IPS DF 6.9 (cell line): ENCODE measurements around the gene HEYL.

ENCODE experiments used
- DNase-seq: peaks from one replicate; pipeline ENCODE4 v3.0.0-alpha.2; 2013; ENCODE audit warnings: low read depth, low spot score
- H3K27ac ChIP-seq: one replicate; pipeline ENCODE4 v1.5.1; 2013; ENCODE audit warnings: low read length, control low read depth
- H3K27me3 ChIP-seq: 2 replicates; pipeline ENCODE4 v1.6.1; 2013; ENCODE audit warnings: mild to moderate bottlenecking, low read length; ENCODE audit not compliant: control insufficient read depth, insufficient read depth
- H3K36me3 ChIP-seq: 2 replicates; pipeline ENCODE4 v1.6.1; 2013; ENCODE audit warnings: low read length; ENCODE audit not compliant: control insufficient read depth, insufficient read depth
- H3K4me1 ChIP-seq: 2 replicates; pipeline ENCODE4 v1.6.1; 2013; ENCODE audit warnings: low read length; ENCODE audit not compliant: control insufficient read depth, insufficient read depth
- H3K4me3 ChIP-seq: 2 replicates; pipeline ENCODE4 v1.5.1; 2013; ENCODE audit warnings: mild to moderate bottlenecking, low read length
- H3K9me3 ChIP-seq: 2 replicates; pipeline ENCODE4 v1.6.1; 2013; ENCODE audit warnings: low read length, inconsistent platforms; ENCODE audit not compliant: control insufficient read depth, insufficient read depth
- WGBS: extraction: QIAGEN DNeasy Blood & Tissue Kit; methylation state at CpG from one replicate; pipeline ENCODE4 v1.1.7; 2013; ENCODE audit warnings: mixed read lengths, missing lambda C conversion rate; ENCODE audit not compliant: insufficient read length, insufficient coverage; 5-methylcytosine and 5-hydroxymethylcytosine counted together

HEYL gene

GRCh38 chr1:39668894-39669293 lies 29.5 kb upstream of the HEYL start:
- Histone ChIP-seq H3K4me3 (no peak overlapping the region), H3K36me3 (no peaks in the 10 kb centered on the region), H3K9me3 (no peaks in the 10 kb centered on the region), H3K27me3 (peaks cover 66% of the 10 kb centered on the region), H3K27ac (no peak overlapping the region), H3K4me1 (peaks cover 1% of the 10 kb centered on the region; the same call in 1 of the 2 replicates)
- no CpG with 5 or more reads among the region's 3 CpGs for WGBS
- DNase-seq = no peak

GRCh38 chr1:39668111-39668510 lies 28.7 kb upstream of the HEYL start:
- Histone ChIP-seq H3K27me3 (peaks cover 59% of the 10 kb centered on the region), H3K4me1 (peaks cover 1% of the 10 kb centered on the region; the same call in 1 of the 2 replicates), H3K36me3 (no peaks in the 10 kb centered on the region), H3K9me3 (no peaks in the 10 kb centered on the region), H3K4me3 (no peak overlapping the region), H3K27ac (no peak overlapping the region)
- DNase-seq = no peak
- no CpG with 5 or more reads among the region's 3 CpGs for WGBS

- Histone ChIP-seq H3K27me3 (peaks cover 47% of the 10 kb centered on the region), H3K36me3 (no peaks in the 10 kb centered on the region), H3K4me3 (no peak overlapping the region), H3K4me1 (0 out of 2 replicates have a peak, but pooled peaks cover 1% of the 10 kb centered on the region), H3K27ac (no peak overlapping the region), H3K9me3 (no peaks in the 10 kb centered on the region)
- 100% methylated on average over 3 of the region's 3 CpGs for WGBS
- DNase-seq = no peak
These were observed 27.3 kb upstream of the HEYL start for GRCh38 chr1:39666772-39667171.

GRCh38 chr1:39663559-39663958 lies 24.1 kb upstream of the HEYL start:
- no CpG with 5 or more reads among the region's 8 CpGs for WGBS
- Histone ChIP-seq H3K4me3 (no peak overlapping the region), H3K4me1 (no peaks in the 10 kb centered on the region), H3K9me3 (no peaks in the 10 kb centered on the region), H3K36me3 (no peaks in the 10 kb centered on the region), H3K27ac (no peak overlapping the region), H3K27me3 (peaks cover 21% of the 10 kb centered on the region)
- no peak for DNase-seq

DNA sequence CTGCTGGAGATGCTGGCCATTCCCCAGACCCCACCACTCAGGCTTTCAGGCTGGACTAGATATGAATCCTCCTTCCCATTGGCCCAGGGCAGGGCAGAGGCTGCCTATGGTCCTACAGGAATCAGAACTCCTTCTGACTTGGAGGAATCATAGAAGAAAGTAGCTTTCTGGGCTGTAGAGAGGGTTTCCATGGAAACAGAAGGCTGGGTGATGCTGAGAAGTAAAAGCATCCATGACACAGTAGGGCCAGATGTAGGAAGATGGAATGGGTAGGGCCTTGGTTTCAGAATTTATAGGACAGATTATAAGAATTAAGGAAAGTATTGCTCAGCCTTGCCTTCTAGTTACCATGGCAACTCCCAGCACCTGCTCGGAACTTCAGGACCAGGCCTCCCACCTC lies 23.4 kb upstream of the HEYL start:
- WGBS = no CpG with 5 or more reads among the region's 1 CpG

GRCh38 chr1:39659538-39659937 lies 20.1 kb upstream of the HEYL start:
- no CpG with 5 or more reads among the region's 5 CpGs for WGBS
- Histone ChIP-seq H3K27ac (no peak overlapping the region), H3K36me3 (no peaks in the 10 kb centered on the region), H3K27me3 (no peaks in the 10 kb centered on the region; the same call in 1 of the 2 replicates), H3K4me3 (no peak overlapping the region), H3K4me1 (peaks cover 3% of the 10 kb centered on the region; the same call in 1 of the 2 replicates), H3K9me3 (no peaks in the 10 kb centered on the region)
- DNase-seq = no peak

More for the DNA sequence above, 23.4 kb upstream of the HEYL start:
- DNase-seq = no peak
- Histone ChIP-seq H3K27me3 (peaks cover 14% of the 10 kb centered on the region), H3K9me3 (no peaks in the 10 kb centered on the region), H3K27ac (no peak overlapping the region), H3K4me3 (no peak overlapping the region), H3K36me3 (no peaks in the 10 kb centered on the region), H3K4me1 (peaks cover under 1% of the 10 kb centered on the region; the same call in 1 of the 2 replicates)

DNA sequence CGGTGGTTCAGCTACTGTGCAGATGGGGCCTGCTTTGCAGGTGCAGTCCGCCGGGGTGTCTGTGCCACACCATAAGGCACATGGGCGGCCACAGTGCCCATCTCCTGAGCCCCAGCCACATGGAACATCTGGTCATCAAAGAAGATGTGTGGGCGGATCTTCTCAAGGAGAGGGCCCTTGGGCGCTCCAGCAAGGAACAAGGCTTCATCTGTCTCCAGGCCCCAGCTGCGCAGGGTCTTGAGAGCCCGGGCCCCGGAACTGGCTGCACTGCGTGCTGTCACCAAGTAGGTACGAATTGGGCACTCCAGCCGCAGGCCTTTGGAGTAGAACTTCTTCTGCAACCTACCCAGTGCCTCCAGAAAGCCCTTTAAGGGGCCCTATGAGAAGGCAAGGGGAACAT lies 19.7 kb upstream of the HEYL start:
- no CpG with 5 or more reads among the region's 12 CpGs for WGBS
- DNase-seq = no peak

GRCh38 chr1:39657923-39658485 lies 18.6 kb upstream of the HEYL start:
- H3K4me1 ChIP-seq = peaks cover 3% of the 10 kb centered on the region; the same call in 1 of the 2 replicates
- WGBS = no CpG with 5 or more reads among the region's 6 CpGs
- no peaks in the 10 kb centered on the region for H3K9me3 ChIP-seq
- H3K27ac ChIP-seq = no peak overlapping the region
- H3K27me3 ChIP-seq = no peaks in the 10 kb centered on the region; the same call in 1 of the 2 replicates
- H3K36me3 ChIP-seq = no peaks in the 10 kb centered on the region
- no peak overlapping the region for H3K4me3 ChIP-seq
- no peak for DNase-seq

More for the DNA sequence above, 19.7 kb upstream of the HEYL start:
- Histone ChIP-seq H3K4me3 (no peak overlapping the region), H3K27me3 (no peaks in the 10 kb centered on the region; the same call in 1 of the 2 replicates), H3K4me1 (peaks cover 3% of the 10 kb centered on the region; the same call in 1 of the 2 replicates), H3K9me3 (no peaks in the 10 kb centered on the region), H3K27ac (no peak overlapping the region), H3K36me3 (no peaks in the 10 kb centered on the region)

DNA sequence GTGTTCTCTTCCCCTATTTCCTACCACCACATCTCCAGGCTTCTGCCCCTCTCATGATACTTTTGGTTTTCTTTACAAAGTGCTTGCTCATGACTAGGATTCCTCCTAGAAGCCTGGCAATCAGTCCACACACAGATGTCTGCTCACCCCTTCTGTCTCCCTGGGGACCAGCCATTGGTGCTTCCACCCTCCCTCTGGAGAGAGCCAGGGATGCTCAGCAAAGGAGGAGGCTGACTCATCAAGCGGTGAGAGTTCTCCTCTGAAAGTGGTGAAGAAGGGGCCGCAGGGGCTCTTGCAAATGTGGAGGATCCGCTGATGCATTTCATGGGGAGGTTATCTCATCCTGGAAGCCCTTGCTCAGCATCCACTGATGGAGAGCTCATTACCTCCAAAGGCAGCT lies 18.0 kb upstream of the HEYL start:
- H3K4me3 ChIP-seq = no peak overlapping the region
- peaks cover 3% of the 10 kb centered on the region; the same call in 1 of the 2 replicates for H3K4me1 ChIP-seq
- no peak overlapping the region for H3K27ac ChIP-seq
- no peaks in the 10 kb centered on the region for H3K36me3 ChIP-seq
- H3K9me3 ChIP-seq = no peaks in the 10 kb centered on the region
- DNase-seq = no peak
- WGBS = no CpG with 5 or more reads among the region's 3 CpGs
- H3K27me3 ChIP-seq = no peaks in the 10 kb centered on the region; the same call in 1 of the 2 replicates

DNA sequence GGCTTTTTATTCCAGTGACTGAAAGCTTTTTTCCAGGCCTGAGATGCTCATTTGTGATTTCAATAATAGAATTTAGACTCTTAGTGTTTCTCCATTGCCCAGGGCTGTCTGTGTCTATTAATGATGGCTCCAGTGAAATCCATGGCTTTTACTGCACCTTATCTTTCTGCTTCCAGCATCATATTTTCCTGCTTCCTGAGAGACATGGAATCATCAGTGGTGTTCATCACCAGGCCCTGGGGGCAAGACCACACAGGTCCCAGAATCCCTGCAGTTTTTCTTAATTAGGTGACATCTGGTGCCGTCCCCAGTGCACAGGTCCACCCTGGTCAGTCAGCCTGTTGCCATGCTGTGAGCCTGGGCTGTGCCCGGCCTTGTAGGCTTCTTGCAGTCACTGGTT lies 16.9 kb upstream of the HEYL start:
- Histone ChIP-seq H3K4me3 (no peak overlapping the region), H3K4me1 (peaks cover 3% of the 10 kb centered on the region; the same call in 1 of the 2 replicates), H3K27ac (no peak overlapping the region), H3K27me3 (no peaks in the 10 kb centered on the region; the same call in 1 of the 2 replicates), H3K9me3 (no peaks in the 10 kb centered on the region), H3K36me3 (no peaks in the 10 kb centered on the region)
- no CpG with 5 or more reads among the region's 2 CpGs for WGBS
- no peak for DNase-seq
